KBM-7 (cell line): ENCODE data around the gene ZDHHC9.
A peak's percentile ranks its signal among the peaks of the same experiment; 100 is the strongest.
"Not testable (repeated sequence)": the region's sequence is repeated elsewhere in the genome, so short reads cannot be mapped to it uniquely, and the experiment has no call there.

Experiments used
- DNase-seq: peaks from one replicate; pipeline ENCODE4 v3.0.0-alpha.2; 2015
- in situ Hi-C: fragments of 300-500 bp; cut with MboI; formaldehyde crosslinking; loops from 2 replicates; pipeline ENCODE4 v1.14.3; 2020; ENCODE audit warnings: low sequenced_read_pairs, low pct_unique_long_range_greater_than_20kb, mixed read lengths

ZDHHC9 gene

DNA sequence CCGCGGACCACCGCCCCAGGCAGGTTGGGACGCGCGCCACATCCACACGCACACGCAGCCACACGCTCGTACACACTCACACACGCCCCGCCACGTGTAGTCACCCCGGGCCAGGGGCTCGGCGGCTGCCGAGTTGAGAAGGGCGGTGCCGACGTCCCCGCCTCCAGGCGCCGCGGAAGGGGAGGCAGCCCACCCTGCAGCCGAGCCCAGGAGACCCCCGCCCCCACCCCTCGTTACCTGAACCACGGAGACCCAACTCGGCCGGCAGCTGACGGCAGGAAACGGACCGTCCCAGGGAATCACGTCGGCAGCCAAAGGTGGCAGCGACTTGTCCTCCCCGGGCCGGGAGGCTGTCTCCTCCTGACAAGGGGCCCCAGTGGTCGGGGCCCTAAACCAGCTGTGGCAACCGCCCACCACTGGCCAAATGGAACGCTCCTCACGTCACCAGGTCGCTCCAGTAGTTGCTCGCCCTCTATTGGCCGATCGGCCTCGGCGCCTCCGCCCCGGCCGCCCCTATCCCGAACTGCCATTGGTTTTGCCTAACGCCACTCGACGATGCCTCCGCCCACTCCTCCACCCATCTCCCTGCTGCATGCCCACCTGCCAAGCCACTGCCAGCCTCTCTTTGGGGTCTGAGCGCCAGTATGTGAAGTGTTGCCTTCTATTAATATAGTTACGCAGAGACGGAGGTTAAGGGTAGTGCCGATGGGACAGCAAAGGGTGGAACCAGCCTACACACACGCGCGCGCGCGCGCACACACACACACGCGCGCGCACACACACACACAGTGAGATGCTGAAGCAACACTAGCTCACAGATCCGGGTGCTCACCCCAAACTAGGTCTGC is at the start of gene ZDHHC9:
TSS of gene ZDHHC9 (minus strand) at position 428 of the 848 bp plus-strand sequence. CDS start 1,941 bp downstream, outside the sequence.
- DNase-seq = peak; percentile 97
- in situ Hi-C loops = no loop called here

- peak; percentile 69 for DNase-seq
- in situ Hi-C loops = no loop called here
Observed at GRCh38 chrX:129877401-129877800, 33.7 kb upstream of the ZDHHC9 start.

DNA sequence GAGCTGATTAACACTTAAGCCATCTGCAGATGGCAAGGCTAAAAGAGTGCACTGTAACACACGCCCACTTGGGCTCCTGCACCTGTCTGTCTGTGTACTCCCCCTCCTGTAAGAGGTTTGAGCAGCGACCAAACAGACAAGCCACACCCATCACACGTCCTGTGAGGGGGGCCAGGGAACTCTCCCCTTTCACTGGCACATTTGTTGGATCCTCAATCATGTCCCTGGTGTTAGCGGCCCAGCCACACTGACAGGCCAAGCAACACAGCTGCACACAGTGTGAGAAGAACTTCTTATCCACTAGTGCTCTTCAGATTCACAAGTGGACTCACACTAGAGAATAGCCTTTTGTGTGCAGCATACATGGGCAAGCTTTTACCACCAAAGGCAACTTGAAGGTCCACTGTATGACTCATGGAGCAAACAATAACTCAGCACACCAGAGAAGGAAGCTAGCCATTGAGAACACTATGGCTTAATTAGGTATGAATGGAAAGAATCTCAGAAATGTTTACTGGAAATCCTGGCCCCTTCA is 33.2 kb upstream of the ZDHHC9 start:
- in situ Hi-C loops = no loop called here
- DNase-seq = no peak

GRCh38 chrX:129875669-129876068 is 32.0 kb upstream of the ZDHHC9 start:
- DNase-seq = peak; percentile 34
- in situ Hi-C loops = no loop called here

GRCh38 chrX:129872524-129872923 is 28.8 kb upstream of the ZDHHC9 start:
- in situ Hi-C loops = no loop called here

GRCh38 chrX:129866321-129866720 is 22.6 kb upstream of the ZDHHC9 start:
- DNase-seq, in situ Hi-C loops: not testable (repeated sequence)

More at GRCh38 chrX:129872524-129872923, 28.8 kb upstream of the ZDHHC9 start:
- no peak for DNase-seq

- DNase-seq, in situ Hi-C loops: not testable (repeated sequence)
Observed at GRCh38 chrX:129859134-129859533, 15.4 kb upstream of the ZDHHC9 start.

DNA sequence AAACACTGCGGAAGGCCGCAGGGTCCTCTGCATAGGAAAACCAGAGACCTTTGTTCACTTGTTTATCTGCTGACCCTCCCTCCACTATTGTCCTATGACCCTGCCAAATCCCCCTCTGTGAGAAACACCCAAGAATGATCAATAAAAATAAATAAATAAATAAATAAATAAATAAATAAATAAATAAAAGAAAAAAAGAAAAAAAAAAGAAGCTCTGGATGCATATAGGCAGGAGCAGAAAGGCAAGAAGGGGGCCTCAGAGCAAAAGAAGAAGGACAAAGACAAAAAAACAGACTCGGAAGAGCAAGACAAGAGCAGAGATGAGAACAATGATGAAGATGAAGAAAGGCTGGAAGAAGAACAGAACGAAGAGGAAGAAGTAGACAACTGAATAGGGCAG is 8.1 kb upstream of the ZDHHC9 start:
- DNase-seq, in situ Hi-C loops: not testable (repeated sequence)

- DNase-seq = no peak
- in situ Hi-C loops = no loop called here
Observed at GRCh38 chrX:129846716-129847115, 3.0 kb upstream of the ZDHHC9 start.

- no peak for DNase-seq
Observed at GRCh38 chrX:129845616-129846190, 2.0 kb upstream of the ZDHHC9 start.

GRCh38 chrX:129843209-129843458 is 552 bp downstream of the ZDHHC9 start:
- no peak for DNase-seq
- in situ Hi-C loops = no loop called here

More at GRCh38 chrX:129845616-129846190, 2.0 kb upstream of the ZDHHC9 start:
- in situ Hi-C loops = no loop called here

DNA sequence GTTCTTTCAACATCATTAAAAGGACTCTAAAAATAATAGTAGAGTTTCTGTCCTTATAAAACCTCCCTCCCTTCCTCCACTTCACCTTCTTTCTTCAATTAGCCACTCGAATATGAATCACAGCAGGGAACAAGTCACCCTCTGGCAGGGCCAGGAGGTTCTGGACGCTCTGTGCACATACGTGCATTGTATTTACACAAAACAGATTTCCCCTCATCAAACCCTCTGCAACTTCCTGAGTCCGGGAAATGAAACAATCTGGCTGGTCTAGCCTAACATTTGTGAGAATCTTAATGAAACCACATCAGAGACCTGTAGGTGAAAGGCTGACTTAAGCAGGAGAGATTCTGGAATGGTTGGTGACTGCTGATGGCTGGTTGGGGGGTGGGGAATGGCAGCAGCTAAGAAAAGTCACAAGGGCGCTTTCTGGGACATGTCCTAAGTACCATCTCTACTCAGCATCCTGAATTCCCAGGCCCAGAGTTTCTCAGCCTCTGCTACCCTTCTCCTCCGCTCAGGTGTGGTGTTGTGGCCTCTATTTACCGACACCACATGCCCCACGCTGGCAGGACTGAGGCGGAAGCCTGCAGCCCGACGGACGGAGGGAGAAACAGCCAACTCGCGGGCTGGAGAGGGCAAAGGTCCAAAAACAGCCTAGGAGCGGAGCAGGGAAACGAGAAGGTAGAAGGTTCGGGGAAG is 1.0 kb downstream of the ZDHHC9 start:
- in situ Hi-C loops = no loop called here
- DNase-seq = peak; percentile 43

DNA sequence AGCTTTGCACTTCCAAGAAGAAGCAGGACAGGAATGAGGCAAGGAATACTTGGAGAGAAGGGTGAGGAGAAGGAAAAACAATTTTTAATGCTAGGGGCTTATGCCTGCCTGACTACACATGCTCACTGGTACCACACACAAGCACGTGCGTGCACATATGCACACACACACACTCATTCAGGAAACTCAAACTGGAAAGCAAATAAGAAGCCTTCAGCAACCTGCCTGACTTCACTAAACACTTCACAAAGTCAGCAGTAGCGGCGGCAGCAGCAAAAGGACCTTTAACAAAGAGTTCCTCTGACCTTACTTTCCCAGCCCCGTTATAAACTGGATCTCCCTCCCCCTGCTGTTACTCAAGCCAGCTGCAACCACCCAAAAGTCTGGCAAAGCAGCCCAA is 3.3 kb downstream of the ZDHHC9 start:
- no peak for DNase-seq
- in situ Hi-C loops = no loop called here

DNA sequence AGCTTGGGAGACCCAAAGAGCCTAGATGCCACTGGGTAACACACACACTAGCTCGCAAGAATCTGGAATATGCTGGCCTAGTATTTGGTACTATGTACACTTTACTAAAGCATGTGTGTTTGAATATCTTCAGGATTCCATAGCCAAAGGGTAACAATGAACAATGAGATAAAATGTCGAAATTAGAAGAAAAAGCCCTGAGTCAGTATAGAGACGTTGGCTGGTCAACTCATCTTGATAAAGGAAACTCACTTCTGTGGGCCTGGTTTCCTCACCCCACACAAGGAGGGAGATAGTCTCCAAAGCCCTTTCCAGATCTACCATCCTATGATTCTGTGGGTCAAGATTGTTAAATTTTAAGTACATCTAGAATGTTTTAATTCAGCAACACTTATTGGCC is 6.9 kb downstream of the ZDHHC9 start:
- DNase-seq = no peak
- in situ Hi-C loops = no loop called here

- in situ Hi-C loops = no loop called here
Observed at GRCh38 chrX:129833153-129833990, 10.3 kb downstream of the ZDHHC9 start.

GRCh38 chrX:129831091-129831885 is 12.4 kb downstream of the ZDHHC9 start:
- in situ Hi-C loops = no loop called here
- DNase-seq = no peak

More at GRCh38 chrX:129833153-129833990, 10.3 kb downstream of the ZDHHC9 start:
- no peak for DNase-seq

GRCh38 chrX:129830494-129830893 is 13.2 kb downstream of the ZDHHC9 start:
- in situ Hi-C loops = no loop called here

DNA sequence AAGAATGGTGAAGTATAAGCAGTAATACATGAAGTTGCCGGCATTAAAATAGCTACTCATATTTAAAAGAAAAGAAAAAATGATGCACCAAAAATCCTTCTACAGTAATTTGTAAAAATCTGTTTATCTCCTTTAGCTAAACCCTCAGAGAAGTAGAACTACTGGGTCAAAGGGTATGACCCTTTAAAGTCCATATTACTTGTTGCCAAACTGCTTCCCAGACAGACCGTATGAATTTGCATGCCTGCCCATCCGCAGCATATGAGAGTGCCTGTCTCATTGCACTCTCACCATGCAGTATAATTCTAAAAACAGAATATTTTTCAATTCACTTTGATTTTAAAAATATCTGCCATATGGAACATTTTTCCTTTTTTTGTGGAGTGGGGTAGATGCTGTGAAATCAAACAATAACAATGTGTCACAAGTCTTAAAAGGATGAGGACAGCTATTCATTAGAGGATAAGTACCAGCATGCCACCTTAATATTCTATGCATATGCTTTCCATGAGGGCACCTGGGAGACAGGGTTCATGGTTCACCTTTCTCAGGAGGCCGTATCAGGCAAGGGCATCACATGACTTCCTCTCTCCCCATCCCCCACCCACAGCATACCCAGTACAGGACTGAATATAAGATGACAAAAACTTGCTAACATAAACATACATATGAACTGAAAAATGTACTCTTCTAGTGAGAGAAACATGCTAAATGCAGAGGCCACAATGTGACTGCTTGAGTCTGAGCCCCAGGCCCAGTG is 17.8 kb downstream of the ZDHHC9 start:
- in situ Hi-C loops = no loop called here
- DNase-seq = no peak

More at GRCh38 chrX:129830494-129830893, 13.2 kb downstream of the ZDHHC9 start:
- no peak for DNase-seq
